Activated gamma-delta T cell treated with anti-CD3 and anti-CD28 coated beads, Interleukin-2, amount 50 U/mL, for 16 hours (primary cell): Measurements from ENCODE around the gene IRS1.

Experiments used
- DNase-seq: peaks from one replicate; pipeline ENCODE4 v3.0.0-alpha.2; 2020; ENCODE audit warnings: low read depth

Gene IRS1

GRCh38 chr2:226756131-226756530, 43.5 kb downstream of the IRS1 start:
- no peak for DNase-seq

DNA sequence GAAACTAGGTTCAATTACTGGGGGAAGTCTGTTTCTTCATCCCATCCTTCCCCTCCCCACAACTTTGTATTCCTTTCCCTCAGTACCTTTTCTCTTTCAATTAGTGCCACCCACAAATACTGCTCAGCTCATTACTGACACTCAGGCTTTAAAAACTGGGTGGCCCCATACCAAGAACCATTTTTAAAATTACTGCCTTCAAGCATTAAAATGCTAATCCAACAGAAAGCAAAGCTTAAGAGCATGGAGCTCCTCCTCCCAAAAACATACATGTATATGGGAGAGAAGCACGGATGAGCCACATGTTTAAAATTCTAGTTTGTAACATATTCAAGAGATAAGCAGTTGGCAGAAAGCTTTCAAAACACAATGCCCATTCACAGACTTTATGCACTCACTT, 44.0 kb downstream of the IRS1 start:
- no peak for DNase-seq

DNA sequence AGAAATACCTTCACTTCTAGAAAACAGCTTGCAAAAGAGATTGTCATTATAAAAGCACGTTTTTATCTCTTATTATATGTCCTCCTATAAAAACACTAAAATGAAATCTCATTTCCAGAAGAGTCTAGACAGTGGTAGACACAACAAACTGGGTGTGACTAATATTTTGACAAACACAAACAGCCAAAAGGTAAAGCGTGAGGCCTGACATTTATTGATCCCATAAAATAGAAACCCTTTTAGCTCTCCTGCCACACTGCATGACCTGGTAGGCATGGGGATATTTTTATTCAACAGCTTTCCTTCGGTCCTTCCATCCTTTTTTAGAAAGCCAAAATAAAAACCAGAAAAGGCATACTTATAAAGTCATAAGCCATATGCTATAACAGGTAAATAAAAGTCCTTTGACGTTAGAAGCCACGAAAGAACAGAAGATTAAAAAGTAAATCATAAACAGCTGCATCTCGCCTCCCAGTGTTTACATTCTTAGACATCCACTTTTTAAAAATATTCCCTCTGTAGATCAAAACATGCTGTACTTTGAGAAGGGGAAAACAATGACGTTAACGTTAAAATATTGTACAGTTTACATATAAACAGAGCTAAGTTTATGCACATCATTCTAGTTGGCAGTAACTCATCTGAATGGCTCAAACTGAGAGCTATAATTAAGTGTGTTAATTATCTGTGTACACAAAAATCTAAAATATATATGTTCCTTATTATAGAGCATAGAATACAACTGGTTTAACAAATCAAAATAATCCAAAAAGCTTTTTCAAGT, 44.6 kb downstream of the IRS1 start:
- no peak for DNase-seq

- no peak for DNase-seq
These were observed 46.7 kb downstream of the IRS1 start for GRCh38 chr2:226752887-226753286.

DNA sequence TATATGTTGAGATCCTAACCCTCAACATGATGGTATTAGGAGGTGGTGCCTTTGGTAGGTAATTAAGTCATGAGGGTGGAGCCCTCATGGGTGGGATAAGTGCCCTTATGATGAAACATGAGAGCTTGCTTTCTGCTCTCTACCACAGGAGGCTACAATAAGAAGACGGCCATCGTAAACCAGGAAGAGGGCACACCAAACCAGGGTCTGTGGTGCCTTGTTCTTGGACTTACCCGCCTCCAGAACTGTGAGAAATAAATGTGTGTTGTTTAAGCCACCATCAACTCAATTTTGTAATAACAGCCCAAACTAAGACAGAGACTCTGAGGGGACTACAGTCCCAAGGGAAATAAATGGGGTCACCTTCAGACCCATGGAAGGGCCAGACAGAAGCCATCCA, 52.3 kb downstream of the IRS1 start:
- DNase-seq, result no peak

DNA sequence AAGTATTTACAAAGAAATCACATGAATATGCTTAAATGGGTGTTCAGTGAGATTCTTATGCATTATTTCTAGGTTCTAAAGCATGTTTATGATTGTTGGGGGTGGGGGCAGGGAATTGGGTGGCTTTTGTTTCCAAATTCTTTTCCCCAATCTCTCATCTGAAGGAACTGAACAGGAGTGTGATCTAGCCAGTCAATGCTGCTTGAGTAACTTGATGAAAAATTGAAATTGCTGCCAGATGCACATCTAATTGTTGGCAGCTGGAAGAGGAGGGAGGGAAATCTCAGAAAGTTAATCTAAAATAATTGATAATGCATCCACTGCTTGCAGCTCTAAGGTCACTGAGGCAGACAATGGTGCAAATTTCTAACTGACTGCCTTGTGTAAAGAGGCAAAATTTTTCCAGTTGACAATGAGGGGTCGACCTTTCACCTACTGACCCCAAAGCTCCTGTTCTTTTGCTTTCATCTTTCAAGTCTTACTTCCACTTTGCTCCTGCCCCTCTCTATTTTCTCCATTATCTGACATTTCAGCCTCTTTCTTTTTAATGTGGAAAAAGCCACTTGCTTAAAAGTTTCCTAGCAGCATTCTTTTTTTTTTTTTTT, 53.3 kb downstream of the IRS1 start:
- DNase-seq, result no peak

DNA sequence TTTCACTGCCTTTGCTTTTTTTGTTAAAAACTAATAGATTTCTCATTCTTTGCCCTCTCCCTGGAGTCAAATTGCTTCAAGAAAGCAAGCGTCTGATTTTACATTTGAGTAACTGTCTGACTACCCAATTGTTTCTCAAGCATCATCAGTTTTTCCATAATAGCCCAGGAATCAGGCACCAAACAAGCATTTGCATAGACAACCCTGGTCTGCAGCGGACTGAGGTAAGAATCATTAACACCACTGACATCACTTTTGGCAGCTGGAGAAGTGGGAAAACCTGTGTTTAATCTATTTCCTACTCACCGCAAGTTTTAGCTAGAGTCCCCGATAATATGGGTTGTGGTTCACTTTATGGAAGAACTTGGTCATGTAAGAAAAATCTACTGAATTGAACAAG, 55.7 kb downstream of the IRS1 start:
- DNase-seq, result no peak

- DNase-seq, result no peak
These were observed 57.3 kb downstream of the IRS1 start for GRCh38 chr2:226742347-226742746.

GRCh38 chr2:226740039-226740648, 59.5 kb downstream of the IRS1 start:
- DNase-seq, result no peak

GRCh38 chr2:226739545-226740030, 60.0 kb downstream of the IRS1 start:
- no peak for DNase-seq

DNA sequence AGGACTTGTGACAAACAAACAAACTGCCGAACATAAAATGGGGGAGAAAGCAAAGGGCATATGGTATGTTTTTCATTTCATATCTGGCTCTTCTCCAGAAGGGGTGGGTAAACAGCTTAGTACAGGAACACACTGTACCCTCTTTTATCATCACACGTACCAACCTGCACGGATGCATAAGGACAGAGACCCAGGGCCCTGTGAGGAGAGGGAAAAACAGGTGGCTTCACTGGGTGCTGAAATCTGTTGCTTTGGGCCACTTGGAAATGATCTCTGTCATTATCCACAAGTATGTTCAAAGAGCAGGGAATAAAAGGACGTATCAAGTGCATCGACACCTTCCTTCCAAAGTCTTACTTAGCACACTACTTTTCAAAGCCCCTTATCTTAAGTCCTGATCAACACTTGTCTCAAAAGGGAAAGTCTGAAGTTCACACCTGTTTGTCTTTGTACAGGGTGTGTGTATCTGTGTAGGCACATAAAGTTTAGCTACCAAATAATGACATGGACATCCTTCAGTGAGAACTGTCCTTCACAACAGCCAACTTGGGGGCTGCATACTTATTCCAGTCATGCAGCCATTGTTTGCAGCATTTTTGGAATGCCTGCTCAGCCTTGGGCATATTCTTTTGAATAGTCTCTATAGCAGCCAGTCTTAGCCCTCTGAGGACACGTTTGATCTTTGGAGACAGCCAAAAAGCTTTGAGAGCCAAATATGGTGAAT, 60.6 kb downstream of the IRS1 start:
- DNase-seq, result no peak

GRCh38 chr2:226738191-226738820, 61.3 kb downstream of the IRS1 start:
- DNase-seq, result no peak

DNA sequence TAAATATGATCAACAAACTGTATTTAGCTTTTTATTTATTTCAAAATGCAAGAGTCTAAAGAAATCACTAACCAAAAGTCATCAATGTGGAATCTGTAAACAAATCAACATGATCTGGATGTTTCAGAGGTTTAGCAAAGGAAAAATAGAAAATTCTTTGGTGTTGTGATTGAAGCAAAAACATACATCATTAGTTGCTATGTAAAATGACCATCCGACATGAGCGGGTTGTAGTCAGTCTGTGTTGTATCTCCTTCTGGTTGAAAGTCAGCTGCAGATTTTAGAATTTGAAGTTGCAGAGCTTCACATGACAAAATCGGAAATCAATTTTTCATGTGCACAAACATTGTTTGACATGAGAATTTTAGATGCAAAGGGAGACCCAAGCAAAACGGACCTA, 63.2 kb downstream of the IRS1 start:
- DNase-seq, result no peak

DNA sequence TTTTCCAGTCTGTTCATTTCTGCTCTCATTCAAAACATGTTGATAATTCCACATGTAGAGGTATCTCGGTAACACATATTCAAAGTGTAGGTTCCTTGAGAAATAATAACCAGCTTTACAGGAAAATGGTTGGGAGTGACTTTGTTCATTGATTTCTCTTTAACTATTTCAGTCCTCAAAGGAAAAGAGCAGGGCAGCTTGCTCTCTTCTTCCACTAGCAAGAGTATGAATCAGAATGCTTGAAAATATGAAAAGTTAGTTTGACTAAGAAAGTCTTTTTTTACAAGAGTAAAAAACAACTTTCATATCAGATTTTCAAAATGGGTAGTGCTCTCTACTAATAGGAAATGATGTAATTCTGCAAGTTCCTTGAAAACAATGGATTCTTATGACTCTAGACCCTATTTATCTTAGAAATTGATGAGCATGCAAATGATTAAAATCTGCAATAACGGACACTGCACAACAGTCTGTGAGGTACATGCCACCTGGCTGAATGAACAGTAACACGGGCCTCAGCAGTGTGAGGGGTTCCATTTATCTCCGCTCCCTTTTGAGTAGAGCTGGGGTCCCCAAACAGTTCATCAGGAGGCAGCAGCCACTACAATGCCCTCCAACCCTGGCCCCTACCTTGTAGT, 65.6 kb downstream of the IRS1 start:
- DNase-seq, result no peak

- DNase-seq, result no peak
These were observed 66.3 kb downstream of the IRS1 start for GRCh38 chr2:226733189-226733858.

- DNase-seq, result no peak
These were observed 67.0 kb downstream of the IRS1 start for GRCh38 chr2:226732478-226733188.

- no peak for DNase-seq
These were observed 69.1 kb downstream of the IRS1 start for GRCh38 chr2:226730481-226730880.

DNA sequence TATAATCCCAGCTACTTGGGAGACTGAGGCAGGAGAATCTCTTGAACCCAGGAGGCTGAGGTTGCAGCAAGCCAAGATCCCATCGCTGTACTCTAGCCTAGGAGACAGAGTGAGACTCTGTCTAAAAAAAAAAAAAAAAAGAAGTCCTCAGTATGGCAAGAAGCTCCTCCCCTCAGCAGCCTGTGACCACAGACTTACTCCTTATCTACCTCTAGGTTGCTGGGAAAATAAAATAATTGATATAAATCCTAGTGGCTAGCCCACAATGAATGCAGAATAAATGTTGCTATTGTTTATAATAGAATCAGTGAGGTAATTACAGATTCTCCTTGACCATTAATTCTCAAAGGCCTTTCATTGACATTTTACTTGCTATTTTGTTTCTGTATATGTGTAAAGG, 70.6 kb downstream of the IRS1 start:
- DNase-seq, result no peak

- no peak for DNase-seq
These were observed 72.4 kb downstream of the IRS1 start for GRCh38 chr2:226727251-226727650.

- DNase-seq, result no peak
These were observed 73.1 kb downstream of the IRS1 start for GRCh38 chr2:226726546-226726945.
